Islet of Langerhans (tissue), 1 donor: ENCODE data around the gene ARHGAP32.
"Not testable (repeated sequence)": the region's sequence is repeated elsewhere in the genome, so short reads cannot be mapped to it uniquely, and the experiment has no call there.

Experiments used
- FAIRE-seq: peaks from one replicate; lab custom pipeline; 2011; peaks lifted over from hg19 to GRCh38; lab: Jason Lieb, UNC

The ARHGAP32 gene

DNA sequence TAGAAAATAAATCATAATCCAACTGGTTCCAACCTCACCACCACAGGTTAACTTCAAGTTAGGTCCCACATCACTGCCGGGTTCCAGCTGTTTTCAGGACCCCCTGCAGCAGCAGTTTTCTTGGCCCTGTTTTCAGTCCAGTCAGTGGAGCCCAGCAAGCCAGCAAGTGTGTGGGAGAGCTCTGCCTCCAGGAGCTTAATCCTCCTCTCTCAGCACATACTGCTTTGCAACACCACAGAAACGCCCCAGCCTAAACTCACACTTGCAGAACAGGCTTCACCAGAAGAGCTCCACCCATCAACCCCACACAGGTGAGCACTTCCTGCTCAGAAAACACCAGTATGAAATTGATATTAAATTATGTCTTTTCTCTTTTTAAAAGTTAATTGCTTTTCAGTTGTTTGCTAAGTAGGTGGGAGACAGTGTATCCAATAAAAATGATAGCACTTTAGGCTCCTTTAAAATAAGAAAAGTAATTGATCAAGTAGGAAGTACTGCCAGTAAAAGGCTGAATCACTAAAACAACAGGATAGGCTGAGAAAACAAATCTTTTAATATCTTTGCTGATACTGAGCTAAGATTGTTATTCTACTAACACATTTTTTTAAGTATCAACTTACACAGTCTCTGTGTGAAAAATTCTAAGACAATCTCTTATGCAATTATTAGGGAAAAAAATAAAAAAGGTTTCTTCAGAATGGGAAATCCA is 168.0 kb downstream of the ARHGAP32 start:
- no peak for FAIRE-seq

DNA sequence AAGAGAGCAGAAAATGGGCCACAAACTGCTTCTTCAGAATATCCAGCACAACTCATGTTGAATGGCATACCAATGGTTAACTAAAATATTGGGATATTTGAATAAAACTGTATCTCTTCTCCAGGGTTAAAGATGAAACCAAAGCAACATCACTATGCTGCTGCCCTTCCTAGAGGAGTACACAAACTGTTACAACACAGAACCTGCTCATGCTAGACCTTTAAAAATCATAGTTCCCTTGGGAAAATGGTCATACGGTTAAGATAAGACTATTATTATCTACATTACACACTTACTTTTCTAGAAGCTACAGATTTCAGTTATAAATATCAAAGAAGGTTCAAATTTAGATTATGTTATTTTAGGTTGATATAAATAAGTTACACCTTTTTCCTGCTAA is 170.8 kb downstream of the ARHGAP32 start:
- FAIRE-seq: peak; percentile 90

DNA sequence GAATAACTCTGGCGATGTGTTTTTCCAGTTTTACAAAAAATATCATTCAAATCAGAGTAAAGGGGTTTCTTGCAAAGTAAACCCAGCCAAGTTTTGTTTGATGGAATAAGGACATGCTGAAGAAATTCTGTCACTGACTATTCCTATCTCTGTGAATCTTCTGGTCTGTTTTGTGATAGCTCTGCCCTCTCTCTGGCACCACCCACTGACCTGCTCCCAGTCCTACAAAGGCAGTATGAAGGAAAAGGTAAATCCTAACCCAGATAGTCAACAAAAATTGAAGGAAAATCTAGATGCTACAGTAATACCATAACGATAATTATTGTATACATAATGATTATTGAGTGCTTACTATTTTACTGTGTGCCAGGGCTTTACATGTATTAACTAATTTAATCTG is 173.1 kb downstream of the ARHGAP32 start:
- no peak for FAIRE-seq

DNA sequence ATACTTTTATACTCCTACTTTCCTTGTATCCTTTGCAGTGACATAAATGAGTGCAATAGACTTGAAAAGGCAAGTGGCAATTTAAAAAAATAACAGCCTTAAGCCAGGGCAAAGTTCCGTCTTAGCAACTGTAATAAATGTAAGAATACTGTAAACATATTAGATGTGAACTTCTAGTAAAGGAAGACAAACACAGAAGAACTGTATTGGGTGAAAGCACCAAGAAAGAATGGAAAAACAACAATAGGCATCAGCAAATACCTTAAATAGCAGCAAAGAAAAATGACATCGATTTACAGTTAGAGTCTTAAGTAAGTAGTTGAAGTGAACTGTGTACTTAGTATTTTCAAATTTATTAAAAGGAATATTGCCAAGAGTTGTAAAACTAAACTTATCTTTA is 174.0 kb downstream of the ARHGAP32 start:
- no peak for FAIRE-seq

DNA sequence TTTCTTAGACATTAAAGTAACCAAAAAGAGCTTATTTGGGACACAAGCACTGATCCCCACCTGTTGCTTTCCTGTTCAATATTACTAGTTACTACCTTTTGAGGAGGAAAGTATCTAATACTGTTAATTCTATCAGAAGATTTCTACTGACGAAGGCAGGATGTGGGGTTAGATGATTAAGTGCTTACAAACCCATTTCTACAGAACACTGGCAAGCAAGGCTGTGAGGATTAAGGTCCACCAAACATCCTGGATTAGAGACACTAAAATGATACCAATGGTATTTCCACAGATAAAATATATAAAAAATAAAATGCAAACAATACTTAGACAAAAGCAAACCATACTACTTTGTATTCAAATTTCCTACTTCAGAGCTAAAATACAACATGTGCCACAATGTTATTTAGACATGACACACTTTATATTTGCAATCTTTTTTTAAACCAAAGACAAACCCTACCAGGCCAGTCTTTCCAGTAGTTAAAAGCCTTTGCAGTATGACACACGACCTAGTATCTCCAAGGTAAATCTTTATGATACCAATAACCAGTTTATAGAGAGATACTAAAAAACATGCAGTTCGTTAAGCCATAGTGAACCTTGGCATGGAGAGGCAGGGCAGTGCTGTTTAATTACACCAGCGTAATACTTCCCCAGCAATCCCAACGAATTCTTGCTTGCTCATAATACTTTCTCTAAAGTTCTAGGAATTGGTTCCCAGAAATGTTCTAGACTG is 178.2 kb downstream of the ARHGAP32 start:
- no peak for FAIRE-seq

DNA sequence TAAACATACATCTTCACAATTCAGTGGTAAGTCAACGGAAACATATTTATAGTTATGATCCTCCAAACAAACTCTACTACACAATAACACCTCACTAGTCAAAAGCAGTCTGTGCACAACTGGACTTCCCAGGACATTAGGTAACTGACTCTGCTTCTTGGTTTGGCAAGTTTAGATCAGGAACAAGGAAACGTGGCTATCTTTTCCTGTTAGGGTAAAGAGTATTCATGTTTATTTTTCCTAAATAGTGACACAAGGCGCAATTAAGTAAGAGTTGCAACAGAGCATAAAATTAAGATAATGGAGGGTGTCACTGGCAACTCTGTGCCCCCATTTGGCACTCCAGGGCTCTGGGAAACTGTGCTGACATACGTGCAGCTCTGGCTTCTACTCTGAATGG is 179.2 kb downstream of the ARHGAP32 start:
- FAIRE-seq: no peak

DNA sequence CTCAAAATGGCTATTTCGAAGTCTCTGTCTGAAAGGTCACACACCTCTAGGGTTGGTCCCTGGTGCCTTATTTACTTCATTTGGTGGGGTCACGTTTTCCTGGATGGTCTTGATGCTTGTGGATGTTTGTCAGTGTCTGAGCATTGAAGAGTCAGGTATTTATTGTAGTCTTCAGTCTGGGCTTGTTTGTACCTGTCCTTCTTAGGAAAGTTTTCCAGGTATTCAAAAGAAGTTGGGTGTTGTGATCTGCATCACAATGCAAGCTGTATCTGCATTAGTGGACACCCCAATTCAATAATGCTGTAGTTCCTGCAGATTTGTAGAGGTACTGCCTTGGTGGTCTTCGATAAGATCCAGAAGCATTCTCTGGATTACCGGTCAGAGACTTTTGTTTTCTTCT is 186.0 kb downstream of the ARHGAP32 start:
- FAIRE-seq: no peak

DNA sequence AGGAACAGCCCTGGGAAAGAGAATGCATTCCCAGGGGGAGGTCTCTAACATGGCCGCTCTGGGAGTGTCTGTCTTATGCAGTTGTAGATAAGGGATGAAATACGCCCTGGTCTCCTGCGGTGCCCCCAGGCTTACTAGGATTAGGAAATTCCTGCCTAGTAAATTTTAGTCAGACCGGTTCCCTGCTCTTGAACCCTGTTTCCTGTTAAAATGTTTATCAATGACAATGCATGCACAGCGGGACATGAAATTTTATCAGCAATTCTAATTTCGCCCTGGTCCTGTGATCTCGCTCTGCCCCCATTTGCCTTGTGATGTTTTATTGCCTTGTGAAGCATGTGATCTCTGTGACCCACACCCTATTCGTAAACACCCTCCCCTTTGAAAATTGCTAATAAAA is 193.0 kb downstream of the ARHGAP32 start:
- not testable (repeated sequence) for FAIRE-seq

DNA sequence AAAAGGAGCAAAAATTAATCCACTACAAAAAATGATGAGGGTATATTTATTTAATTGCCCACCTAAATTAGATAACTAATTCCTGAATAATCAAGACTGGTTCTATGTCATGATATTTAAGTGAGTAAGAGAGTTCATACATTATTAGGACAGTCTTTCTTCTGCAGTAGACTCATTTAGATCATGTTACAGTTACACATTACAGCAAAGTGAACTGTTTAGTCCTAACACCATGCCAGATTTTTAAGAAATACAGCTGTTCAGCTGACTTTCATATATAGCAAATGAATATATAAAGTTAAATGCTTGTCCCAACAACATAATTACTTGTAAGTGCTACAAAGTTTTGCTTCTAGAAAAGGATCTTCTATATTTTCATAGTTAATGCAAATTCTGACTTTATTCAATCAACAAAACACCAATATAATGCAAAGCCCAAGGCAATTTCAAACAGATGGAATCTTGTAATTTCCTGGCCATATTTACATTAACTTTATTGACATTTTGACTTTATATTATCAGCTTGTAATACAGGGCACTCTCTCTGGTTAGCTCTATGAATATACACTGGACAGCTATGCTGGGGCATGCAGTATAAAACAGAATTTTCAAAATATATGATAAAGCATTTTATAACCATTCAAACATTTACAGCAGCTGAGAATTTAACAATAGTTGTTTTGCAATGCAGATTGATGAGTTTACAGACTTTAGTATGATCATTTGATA is 203.7 kb downstream of the ARHGAP32 start:
- FAIRE-seq: no peak

DNA sequence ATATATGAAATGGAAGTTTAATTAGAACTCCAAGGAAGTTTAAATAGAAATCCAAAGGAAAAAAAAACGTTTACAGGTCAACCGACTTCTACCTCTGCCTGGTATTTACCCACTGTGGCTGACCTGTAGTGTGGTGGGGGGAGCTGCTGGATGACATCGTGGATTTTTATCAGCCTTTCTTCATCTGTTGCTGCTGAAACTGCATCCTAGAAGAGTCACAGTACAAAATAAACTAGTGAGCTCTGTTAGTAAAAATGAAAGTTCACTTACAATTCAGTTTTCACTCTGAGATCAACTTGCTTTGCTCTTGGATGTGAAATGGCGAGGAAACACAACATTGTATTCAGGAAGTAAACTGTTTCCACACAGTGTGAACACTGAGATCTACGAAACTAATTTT is 206.2 kb downstream of the ARHGAP32 start:
- FAIRE-seq: no peak

DNA sequence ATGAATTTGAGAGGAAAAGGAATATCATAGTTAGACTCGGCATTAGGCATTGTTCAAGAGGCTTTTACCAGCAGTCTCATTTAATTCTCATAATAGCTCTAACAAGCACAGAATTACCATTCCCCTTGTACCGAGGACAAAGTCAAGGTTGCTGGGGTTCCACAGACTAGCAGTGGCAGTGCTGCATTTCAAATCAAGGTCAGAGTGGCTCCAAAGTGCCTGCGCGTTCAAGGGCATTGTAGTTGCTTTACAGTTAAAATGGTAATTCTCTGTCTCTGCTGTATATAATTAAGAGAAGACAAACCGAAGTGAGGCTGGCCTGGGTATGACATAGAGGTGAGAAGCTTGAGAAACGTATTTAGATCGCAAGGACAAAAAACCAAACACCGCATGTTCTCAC is 209.1 kb downstream of the ARHGAP32 start:
- FAIRE-seq: no peak

DNA sequence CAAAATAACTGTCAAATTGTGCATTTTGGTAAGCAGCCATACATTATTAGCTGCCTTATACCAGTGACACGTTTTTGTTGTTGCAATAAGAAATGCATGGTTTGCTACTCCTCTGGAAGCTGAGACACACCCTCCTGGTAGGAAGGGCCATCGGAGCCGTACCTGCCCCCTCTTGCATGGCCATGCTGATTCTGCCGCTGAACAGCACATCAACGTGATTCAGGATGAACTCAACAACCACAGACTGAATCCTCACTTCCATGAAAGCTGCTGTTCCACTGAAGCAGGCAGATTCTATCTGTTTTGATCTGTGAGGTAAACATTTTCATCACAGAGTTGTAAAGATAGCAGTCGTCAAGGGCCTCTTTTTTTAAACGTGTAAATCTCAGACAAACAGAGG is 210.9 kb downstream of the ARHGAP32 start:
- FAIRE-seq: no peak

DNA sequence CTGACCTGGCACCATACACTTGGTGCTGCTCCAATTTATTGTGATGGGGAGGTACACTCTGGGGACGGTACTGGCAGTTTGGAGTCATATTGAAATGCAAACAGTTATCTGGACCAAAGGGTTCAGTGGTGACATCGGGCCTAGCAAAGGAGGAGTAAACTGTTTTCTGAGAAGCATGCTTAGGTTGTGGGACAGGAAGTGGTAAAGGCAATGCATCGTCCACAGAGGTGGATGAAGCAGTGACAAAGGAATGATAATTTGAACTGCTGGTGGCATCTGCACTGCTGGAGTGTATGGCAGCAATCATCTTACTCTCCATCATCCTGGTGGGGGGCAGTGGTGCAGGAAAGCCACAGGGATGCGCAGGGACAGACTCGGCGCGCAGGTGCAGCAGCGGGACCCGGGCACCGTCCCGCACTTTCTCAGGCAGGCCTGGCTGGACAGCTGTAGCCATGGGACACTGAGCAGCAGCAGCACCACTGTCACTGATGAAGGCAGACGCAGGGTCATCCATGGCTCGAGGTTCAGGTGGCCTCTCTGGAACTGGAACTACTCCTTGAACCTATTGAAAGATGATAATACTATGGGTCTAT is 221.4 kb downstream of the ARHGAP32 start:
- FAIRE-seq: no peak

DNA sequence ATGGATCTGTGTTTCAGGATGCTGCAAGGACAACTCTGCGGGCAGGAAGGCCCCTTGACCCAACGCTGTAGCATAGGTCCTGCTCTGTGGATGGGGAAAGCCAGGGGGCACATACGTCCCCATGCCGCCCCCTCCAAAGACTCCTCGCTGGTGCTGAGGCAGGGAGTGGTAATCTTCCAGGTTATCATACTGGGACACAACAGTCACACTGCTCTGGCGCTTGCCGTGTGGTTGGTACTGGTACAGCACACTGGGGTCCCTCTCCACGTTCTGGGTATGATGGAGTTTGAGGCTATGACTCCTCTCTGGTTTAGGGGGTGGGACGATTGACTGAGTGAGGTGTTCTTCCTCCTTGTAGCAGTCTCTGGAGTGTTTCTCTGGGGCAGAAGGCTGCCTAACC is 223.2 kb downstream of the ARHGAP32 start:
- no peak for FAIRE-seq

DNA sequence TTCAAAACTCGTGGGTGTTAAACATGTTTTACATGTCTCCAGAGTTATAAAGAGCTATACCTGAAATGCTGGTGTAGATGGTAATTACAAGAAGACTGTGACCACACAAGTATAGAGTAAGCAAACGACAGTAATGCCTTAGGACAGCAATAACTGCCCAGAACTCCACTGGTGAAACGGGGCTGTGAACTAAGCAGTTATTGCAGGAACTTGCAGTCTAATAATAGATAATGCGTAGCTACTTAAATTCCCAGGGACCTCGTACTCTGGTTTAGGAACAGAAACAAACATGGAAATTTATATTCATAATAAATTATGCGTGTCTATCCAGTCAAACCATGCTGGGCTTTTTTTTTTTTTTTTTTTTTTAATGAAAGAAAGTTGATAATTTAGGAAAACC is 224.5 kb downstream of the ARHGAP32 start:
- no peak for FAIRE-seq

DNA sequence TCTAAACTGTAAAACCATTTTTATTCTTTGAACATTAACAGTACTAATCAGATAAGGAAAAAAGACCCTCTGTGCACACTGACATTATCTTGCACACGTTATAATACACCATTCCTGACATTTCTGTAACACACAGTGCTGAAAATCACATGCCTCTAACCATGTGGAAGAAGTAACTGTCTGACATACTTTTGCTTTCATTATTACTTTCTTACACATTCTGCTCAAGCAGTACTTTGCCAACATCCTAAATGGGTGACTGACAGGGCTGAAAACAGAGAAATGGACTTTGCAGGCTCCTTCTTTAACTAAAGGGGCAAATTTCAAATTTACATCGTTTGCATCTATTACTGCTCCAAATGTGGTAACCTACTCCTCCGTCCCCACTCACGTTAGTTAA is 226.6 kb downstream of the ARHGAP32 start:
- FAIRE-seq: no peak

DNA sequence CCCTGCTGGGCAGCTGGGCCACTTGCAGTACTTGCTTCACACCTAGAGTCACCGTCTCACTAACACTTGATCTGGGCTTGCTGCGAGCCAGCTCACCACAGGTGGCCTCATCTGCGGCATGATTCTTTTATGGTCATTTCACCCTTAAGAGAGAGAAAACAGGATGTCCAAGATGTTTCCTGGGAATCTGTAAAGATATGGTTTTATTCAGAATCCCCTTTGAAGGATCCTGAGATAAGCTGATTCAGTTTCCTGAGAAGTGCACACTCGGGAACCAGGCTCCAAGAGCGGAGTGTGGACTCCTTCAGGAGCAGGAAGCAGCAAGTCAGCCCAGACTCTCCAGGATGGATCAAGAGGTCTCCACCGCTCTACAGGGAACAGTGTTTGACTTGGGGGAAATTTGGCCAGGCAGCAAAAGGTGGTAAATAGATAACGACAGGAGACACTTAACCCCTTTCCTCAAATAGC is 227.6 kb downstream of the ARHGAP32 start:
- FAIRE-seq: no peak

DNA sequence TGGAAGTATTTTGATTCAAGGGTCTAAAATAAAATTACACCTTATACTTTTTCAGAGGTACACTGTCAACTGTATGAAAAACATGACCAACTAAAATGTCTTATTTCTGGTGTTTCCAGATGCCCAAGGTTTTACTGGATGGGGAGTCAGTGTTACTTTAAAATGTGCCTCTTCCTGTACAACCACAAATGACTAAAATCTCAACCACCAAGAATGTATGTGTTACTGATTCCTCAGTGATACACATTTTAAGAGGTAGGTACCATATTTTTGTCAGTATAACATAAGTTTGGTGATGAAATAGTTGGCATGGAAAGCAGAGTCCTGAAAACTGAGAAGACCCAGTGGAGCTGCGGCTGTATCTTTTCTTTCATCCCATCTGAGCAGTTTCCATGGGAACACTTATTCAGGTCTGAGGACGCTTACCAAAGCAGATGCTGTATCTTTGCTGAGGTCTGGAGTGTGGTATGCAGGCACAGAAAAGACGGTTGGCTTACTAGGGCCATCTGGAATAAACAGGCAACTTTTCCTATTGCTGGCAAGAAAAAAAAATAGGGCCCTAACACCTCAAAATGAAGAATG is 228.3 kb downstream of the ARHGAP32 start:
- no peak for FAIRE-seq

DNA sequence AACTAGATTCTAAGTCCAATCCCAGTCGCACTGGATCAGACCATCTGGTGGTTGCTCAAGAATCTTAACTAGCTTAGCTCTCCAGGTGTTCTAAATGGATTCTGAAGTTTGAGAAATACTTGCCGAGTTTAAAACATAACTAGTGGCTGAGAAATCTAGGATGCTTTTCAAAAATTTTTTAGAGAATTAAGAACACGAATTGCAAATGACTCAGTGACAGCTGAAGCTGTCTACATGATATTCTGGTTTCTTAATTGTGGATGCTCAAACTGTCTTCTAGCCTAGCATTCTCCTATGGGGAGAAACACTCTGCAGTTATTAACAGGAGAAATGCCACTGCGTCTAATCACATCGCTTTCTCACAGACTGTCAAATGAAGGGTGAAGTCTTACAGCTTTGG is 229.2 kb downstream of the ARHGAP32 start:
- FAIRE-seq: no peak

DNA sequence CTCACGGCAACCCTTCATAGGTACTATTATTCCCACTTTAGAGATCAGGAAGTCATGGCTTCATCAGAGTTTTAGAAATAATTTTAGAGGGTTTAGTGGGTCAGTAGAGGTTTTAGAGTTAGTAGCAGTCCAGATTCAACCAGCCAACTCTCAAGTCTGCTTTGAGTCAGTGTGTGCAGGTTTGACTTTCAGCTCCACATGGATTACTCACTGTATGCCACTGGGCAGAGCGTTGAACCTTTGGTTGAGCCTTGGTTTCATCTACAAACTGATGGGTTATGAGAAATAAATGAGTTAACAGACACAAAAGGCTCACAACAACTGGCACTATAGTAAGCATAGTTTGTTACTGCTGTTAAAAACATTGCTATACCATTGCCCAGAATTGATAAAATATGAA is 230.5 kb downstream of the ARHGAP32 start:
- no peak for FAIRE-seq

DNA sequence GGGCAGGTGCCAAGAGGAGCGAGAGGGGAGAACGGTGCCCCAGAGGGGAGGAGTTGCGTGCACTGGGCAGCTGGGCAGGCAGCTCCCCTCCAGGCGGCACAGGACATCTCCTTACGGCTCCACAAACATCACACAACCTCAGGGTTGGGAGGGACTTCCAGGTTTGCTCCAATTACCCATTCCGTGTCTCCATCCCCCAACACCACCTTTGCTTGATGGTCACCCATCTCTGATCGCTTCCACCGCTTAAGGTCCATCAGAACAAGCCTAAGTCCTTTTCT is 235.0 kb downstream of the ARHGAP32 start:
- no peak for FAIRE-seq

DNA sequence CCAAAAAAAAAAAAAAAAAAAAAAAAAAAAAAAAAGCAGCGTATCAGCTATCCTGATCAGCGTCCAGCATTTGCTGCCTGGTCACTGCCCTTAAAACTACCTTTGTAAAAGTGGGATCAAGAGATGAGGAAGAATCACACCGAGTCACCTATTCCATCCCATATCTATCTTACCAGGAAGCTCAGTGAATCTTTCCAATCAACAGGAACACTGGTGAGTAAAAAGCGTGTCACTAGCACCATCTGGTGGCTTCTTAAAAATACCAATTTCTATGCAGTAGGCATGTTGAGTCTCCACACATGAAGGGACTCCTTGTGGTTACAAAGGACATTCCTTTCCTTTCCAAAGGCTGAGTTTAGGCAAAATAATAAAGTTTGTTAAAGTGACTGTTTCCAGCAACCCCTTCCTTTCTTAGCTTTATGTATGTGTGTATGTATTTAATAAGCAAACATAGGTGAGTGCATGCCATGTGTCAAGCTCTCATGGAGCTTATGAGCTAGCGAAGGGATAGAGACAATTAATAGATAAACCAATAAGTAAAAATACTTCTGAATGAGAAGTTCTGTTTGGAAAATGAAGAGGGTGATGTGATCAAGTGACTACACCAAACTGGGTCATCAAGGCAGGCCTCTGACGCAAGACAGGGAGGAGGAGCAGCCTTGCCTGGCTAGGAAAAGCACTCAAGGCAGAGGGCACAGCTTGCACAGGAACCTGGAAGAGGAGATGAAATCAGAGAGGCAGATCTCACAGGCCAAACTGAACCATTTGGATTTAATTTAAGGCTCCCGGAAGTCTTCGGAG is 235.5 kb downstream of the ARHGAP32 start:
- peak; percentile 86 for FAIRE-seq
